HG02852 (cell line): ENCODE results near the gene CIC.
A peak's percentile ranks its signal among the peaks of the same experiment; 100 is the strongest.

Experiments used
- ATAC-seq: cut with Tn5 transposase; IDR thresholded peaks from one replicate; pipeline ENCODE4 v1.9.1; 2021; ENCODE audit warnings: mild to moderate bottlenecking, moderate library complexity; ENCODE audit not compliant: unreplicated experiment

The CIC gene

DNA sequence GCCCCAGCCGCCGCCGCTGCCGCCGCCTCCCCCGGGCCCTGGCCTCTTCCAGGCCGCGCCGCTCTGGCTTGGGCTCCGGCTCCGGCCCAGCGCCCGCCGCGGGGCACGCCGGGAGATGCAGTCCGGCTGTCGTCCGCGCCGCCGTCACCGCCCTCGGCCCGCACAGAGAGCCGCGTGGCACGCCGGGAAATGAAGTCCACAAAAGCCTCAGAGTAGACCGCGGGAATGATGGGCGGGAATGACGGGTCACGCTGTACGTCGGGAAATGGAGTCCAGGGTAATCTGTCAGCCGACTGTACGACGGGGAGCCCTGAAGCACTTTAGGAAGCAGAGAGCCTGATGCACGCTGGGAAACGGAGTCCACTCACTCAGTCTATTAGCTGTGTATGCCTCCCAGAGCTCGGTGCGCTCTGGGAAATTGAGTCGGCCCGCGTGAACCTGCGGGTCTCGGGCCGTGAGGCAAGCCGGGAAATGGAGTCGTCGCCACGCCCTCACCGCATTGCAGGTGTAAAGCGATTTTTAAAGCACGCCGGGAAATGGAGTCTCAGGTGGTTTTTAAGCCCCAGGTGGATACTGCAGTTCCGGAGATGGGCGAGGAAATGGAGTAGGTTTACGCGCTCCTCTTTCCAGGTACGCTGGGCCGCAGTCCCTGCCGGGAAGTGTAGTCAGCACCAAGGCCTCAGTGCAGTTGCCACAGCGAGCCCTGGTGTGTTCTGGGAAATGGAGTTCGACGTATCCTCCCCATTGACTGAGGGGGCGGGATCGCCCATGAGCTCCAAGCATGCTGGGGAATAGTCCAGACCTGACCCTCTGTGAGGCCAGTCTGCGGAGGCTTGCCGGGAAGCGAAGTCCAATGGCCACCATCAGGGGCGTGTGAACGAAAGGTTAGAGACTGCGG is 26.3 kb upstream of the CIC start, which contains the start of gene GSK3A:
TSS of gene GSK3A (minus strand) at position 91 of the 898 bp plus-strand sequence. CDS start 137 bp downstream, outside the sequence.
- peak; percentile 58 for ATAC-seq

DNA sequence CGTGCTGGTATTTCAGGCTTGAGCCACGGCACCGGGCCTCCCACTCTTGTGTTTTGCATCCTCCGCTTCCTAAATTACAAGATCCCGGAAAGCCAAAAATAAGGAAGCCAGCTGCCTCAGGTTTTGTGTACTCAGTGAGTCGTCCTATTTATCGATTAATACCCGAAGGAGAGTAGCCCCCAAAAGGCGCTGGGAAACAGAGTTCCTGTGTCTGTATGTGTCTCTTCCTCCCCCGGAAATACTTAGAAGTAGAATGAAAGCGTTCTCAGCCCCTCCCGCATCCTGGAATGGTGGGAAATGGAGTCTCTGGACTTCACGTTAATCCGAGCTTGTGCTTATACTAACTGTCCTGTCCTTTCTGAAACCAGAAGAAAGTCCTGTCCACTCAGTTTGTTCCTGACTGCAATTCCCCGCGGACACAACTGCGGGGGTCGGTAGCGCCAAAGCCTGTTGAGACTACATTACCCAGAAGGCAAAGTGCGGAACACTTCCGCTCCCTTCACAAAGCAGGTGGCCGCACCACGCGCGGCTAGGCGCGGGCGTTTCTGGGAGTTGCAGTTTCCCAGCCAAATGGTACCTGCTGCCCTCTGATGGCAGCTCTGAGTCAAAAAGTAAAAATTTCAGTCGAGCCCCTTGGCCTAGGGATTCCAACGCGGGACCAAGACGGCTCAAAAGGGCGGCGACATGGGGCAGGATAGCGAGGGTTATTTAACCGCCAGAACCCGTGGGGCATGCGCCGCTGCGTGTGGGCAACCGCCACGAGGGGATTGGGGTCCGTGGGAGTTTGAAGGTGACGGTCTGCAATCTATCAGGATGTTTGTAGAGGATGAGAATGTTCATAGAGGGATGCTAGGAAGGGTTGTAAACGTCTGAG is 24.5 kb upstream of the CIC start:
- ATAC-seq = no peak

DNA sequence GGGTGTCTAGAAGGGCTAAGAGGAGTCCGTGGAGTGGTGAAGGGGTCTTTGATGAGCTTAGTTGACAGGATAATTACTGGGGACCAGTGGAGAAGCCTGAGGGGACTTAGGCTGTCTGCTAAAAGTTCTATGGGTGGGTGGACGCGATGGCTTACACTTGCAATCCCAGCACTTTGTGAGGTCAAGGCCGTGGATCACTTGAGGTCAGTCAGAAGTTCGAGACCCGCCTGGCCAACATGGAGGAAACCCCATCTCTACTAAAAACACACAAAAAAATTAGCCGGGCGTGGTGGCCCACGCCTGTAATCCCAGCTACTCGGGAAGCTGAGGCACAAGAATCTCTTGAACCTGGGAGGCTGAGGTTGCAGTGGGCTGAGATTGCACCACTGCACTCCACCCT is 23.8 kb upstream of the CIC start:
- no peak for ATAC-seq

DNA sequence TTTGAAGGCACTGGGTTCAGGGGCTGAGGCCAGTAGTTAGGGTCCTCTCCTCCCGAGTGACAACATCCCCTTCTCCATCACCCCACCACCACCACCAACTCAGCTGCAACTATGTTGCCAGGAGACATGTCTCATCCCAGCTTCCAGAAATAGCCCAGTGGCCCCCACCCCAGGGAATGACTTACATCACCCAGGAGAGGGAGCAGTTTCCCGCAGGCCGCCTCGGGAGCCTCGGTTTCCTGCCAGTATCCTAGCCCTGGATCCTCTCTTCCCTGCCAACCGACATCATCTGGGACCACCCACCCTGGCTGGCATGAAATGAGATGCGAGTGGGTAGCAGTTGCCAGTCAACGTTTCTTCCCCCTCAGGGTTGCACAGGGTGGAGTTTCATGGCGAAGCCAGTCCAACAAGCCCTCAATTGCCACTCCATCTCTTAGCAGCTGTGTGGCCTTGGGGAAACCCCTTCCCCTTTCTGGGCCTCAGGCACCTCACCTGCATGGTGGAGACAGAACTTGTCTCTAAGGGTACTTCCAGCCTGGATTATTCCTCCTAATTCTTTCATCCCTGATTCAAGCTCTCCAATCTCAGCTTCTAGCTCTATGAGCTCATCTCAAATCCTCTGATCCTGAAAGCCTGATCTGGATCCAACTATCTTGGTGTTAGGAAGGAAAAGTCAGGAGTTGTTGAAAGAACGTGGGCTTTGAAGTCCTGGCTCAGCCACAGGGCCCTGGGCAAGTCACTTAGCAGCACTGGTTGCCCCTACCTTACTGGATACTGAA is 22.7 kb upstream of the CIC start:
- no peak for ATAC-seq

DNA sequence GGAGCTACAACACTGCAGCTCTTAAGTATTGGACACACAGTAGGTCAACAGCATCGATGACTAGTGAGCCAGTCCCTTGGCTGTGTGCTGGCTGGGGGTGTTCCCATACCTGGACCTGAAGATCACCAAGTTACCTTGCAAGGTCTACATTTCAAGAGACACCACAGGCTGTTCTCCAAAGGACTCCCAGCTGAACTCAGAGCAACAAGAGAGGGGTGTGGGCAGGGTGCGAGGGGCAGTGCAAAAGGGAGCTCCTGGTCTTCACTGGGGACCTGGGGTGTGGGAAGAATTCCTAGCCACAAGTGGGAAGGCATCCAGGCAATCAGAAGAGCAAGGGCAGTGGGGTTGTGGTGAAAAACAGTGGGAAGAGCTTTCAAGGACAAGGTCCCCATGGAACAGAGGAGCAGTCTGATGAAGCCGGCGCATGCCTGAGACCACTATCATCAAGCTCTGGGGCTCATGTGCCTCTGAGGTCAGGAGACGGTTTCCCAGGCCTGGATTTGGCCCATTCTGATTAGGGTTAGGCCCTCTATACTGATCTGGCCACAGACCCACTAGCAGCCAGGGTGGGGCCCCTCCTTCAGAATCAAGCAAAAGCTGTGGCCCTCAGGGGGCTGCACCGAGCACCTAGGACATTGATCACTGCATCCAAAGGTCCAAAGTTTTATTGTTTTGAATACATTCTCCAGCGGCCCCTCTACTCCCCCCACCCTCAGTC is 22.0 kb upstream of the CIC start:
- ATAC-seq = no peak

DNA sequence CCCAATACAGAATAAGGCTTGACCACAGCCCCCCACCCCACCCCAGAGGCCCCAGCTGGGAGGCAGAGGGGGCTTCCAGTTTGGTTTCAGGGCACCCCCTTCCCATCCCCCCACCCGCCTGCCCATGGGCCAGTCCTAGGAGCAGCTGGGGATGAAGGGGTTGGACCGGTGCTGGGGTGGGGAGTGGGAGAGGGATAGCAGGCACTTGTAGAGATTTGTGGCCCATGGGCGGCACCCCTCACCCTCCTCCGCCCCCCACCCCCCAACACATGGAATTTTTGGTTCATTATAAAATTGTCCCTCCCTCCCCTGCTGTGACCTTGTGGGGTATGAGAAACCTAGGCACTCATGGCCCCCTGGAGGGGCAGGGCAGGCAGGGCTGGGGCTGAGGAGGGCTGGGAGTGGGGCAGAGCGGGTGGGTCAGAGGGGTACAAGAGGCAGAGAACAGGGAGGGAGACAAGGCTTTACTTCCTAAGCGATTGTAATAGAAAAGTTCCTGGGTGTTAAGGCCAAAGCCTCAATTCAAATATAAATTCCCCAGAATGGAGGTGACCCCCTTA is 21.3 kb upstream of the CIC start:
- ATAC-seq = no peak

DNA sequence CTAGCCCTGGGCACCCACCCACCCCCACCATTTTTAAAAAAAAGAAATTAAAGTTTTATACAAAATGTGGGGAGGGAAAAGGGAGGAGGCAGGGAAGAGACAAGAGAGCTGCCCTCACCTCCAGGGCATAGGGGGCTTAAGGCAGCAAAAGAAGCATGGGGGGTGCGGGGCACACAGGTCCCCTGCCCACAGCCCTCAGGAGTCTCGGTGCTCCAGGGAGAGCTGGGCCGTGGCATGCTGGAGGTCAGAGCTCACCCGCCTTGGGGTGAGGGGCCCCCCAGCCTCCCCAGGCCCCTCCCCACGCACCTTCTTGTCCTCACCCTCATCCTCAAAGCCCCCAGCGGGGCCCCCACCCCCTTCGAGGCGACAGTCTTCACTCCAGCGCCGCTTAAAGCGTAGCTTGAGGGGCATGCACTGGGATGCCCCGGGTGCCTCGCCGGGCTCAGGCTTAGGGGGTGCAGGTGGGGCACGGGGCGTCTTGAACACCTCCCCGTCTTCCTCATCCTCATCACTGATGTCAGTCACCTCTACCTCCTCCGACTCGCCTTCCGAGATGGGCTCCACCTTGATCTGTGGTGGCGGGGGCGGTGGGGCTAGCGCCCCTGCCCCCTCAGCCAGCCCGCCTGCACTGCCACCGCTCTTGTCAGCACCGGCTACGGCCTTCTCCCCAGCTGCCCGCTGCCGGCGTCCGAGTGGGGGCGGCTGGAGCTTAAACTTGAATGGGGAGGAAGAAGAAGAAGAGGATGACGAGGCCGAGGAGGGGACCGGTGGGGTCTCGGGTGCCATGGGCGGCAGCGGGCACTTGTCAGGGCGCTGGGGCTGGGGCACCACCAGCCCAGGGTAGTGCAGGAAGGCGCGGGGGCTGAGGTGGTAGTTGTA is 20.5 kb upstream of the CIC start:
- ATAC-seq = no peak

DNA sequence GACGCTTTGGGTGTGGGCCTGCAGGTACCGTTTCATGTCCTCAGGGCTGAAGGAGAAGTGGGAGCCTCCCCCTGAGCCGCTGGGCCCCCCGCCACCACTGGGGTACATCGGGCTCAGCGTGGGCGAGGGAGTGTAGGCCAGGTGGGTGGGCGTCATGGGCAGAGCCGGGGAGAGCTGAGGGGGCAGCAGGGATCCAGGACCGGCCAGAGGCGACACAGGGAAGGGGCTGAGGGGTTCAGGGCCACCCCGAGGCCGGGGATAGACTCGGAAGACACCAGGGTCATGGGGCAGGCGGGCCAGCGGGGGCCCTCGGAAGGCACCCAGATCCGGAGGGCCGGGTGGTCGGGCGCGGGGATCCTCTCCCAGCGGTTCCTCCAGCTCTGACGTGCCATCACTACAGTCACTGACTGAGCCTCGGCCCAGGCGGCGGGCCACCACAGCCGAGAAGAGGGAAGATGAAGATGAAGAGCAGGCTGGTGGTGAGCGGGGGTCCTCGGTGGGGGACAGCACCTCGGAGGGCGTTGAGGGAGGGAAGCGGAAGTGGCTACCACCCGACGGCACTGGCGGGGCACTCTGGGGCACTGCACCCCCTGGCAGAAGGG is 19.8 kb upstream of the CIC start:
- no peak for ATAC-seq

DNA sequence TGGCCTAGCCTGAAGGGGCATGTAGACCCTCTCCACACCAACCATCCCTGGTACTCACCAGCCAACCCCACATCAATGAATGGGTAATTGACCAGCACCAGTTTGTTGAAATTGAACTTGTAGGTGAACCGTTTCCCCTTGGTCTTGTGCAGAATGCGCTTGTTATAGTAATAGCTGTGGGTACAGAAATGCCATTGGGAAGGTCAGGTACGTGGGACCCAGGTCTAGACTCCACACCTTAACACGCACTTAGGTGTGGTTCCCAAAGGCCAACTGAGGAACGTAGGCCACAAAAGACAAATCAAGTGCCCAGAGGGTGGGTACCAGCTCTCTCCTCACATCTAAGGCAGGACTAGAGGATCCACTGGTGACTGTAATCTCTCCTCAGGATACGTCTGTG is 19.3 kb upstream of the CIC start:
- no peak for ATAC-seq

DNA sequence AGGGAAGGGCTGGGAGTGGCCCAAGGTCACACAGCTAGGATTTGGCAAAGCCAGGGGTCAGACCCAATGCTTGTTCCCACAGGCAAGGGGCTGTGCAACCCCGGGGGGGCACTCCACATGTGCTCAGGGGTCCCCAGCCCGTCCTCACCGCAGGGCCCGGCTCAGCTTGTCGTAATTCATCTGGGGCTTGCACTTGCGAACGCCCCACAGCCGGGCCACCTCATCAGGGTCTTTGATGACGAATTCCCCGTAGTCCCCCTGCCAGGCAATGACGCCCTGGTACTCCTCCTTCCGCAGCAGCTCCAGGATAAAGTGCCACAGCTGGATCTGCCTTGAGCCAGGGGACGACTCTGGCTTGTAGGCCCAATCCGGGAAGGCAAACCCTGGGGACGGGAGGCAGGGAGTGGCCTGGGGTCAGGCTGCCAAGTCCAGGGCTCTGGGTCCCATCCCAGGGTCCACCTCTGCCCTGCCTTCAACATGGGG is 18.8 kb upstream of the CIC start:
- ATAC-seq = no peak

DNA sequence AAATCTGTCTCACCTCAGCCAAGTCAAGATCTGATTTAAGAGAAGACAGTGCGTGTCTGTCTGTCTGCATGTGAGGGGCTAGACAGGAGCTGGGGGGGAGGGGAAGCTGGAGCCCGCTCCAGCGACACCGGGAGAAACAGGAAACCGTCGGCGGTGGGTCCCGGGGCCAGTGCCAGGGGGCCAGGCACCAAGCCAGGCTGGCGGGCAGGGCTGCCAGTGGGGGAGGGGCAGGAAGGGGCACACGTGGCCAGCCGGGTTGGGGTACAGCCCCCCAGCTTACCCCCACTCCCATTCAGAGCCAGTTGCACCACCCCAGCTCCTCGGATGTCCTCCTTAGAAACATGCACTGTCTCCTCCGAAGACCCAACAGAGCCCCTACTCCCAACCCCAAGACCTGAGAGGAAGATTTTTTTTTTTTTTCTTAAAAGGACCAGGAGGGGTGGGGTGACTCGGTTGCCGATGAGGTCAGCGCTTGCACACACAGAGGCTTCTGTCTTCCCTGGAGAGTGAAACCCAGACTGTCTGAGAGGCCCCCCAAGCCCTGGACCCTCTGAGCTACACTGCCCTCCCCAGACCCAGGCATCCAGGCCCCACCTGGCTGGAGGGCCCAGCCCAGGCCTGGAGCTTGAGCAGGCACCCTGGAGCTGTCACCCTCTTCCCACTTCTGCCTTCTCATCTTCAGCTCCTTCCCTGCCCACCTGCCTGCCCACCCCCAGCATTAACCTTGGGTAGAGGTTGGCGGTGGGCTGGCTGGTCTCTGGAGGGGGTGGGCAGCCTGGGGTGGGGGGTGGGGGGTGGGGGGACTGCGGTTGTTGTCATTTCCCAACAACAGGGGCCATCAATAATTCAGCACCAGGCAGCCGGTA is 18.2 kb upstream of the CIC start:
- no peak for ATAC-seq

DNA sequence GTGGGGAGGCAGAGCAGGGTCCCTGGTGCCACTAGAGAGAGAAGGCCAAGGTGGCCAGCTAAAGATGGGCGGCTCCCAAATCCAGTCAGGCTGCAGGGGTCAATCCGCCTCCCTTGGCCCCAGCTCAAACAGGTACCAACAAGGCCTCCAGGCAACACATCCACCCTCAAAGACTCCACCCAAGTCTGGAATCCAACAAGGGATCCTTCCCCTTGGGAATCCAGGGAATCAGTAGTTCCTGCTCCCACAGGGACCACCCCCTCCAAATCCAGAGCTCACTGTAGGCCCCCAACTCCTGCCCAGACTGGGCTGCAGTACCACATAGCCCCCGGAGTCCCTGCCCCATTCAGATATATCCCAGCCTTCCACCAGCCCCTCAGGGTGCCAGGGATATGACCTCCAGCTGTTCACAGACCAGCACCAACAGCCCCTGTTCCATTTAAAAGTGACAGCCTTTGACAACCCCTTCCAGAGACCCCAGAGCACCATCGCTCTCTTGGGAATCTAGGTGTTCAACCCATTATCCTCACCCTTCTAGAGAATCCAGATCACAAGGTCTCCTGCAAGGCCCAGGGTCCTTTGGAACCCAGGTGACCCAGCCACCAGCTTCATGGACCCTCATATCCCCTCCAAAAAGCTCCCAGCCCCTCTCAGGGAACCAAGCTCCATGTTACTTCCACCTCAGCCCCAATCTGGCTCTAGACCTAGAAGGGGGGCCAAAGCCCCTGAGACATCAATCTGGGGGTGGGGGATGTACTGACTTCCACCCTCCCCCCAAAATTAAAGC is 17.3 kb upstream of the CIC start:
- no peak for ATAC-seq

DNA sequence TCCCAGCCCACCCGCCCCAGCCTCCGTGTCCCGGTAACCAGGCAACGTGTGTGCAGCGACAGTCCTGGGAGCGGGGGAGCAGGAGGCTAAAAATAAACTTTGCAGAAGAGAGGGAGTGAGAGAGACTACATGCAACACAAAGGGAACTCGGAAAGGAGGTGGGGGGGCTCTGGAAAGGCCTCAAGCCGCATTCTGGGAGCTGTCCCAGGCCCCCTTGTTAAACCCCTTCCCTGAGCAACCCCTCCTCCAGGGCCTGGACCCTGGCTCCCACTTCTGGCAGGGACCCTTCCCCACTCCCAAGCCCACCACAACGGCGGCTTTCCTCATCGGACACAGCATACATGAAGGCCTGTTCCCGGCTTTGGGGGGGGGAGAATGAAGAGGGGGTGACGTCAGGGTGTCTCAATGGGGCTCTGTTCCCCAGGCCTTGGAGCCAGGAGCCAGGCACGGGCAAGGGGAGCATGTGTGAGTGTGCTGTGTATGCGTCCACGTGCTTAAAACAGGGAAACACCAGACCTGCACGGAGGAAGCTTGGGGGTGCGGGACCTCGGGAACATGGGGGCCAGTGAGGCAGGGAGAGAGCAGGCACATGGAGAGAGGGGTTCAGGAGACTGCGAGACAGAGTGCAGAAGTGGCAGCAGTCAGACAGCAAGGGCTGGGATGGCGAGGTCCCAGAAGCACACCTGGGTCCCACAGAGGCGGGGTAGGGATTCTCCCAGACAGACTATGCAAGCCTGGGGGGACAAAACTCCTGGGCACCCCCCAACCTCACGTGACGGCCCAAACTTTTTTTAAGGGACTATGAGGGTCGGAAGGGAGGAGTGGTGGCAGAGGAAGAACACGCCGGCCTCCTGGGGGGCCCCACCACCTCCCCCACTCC is 16.4 kb upstream of the CIC start:
- no peak for ATAC-seq

DNA sequence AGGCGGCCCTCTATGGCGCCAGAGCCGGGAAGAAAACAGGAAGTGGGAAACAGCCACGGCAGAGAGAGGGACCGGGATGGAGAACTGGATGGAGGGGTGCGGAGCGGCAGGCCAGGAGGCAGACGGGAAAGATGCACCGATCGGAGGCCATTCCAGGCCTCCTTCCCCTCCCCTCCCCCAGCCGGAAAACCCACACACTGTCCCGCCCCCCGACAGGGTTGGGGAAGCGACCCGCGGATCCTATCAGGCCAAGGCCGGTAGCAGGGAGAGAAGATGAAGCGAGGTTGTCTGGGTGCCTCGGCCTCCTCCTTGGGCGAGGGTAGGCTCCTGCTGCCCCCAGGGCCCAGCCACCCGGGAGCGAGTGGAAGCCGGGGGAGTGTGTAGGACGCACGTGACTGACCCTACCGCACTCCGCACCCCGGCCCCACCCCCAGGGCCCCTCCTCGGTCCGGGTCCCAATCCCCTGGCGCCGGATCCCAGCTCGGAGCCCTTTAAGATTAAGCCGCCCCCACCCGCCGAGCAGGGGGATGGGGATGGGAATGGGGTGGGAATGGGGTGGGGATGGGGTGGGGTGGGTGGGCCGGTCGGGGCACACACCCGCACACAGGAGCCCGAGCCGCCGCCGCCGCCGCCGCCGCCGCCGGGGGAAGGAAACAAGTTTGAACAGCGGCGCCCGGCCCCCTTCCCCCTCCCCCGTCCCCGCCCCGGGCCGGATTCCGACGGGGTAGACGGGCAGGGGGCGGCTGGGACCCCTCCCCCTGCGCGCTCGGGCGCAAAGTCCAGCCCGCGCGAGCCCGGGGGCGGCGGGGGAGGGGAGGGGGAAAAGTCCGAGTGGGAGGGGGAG is 15.6 kb upstream of the CIC start:
- peak; percentile 14 for ATAC-seq
